Subcutaneous abdominal adipose tissue (tissue), 5 donors: ENCODE measurements around the gene TTC34.
A peak's percentile ranks its signal among the peaks of the same experiment; 100 is the strongest.
"Not testable (repeated sequence)": the region's sequence is repeated elsewhere in the genome, so short reads cannot be mapped to it uniquely, and the experiment has no call there.

Source experiments
- H3K27ac ChIP-seq: one replicate; pipeline ENCODE4 v1.7.0; 2013; ENCODE audit warnings: low read depth, mild to moderate bottlenecking, inconsistent platforms, low read length, moderate library complexity
- H3K27me3 ChIP-seq, 5 donors: one replicate each; pipeline ENCODE4 v1.7.0; 2013; ENCODE audit warnings: low read length in 5 of 5, inconsistent platforms in 1 of 5; ENCODE audit not compliant: control insufficient read depth in 5 of 5, insufficient read depth in 4 of 5
- H3K36me3 ChIP-seq, 5 donors: one replicate each; pipeline ENCODE4 v1.7.0; 2013; ENCODE audit warnings: low read length in 5 of 5; ENCODE audit not compliant: control insufficient read depth in 5 of 5, insufficient read depth in 5 of 5
- H3K4me1 ChIP-seq, 5 donors: one replicate each; pipeline ENCODE4 v1.7.0; 2013; ENCODE audit warnings: low read length in 5 of 5, mild to moderate bottlenecking in 3 of 5, moderate library complexity in 1 of 5; ENCODE audit not compliant: control insufficient read depth in 5 of 5, insufficient read depth in 5 of 5
- H3K4me3 ChIP-seq, 5 donors: one replicate each; pipeline ENCODE4 v1.7.0; 2013; ENCODE audit warnings: low read length in 5 of 5, low read depth in 1 of 5
- H3K9ac ChIP-seq, 5 donors: one replicate each; pipeline ENCODE4 v1.7.0; 2013; ENCODE audit warnings: low read length in 5 of 5, mild to moderate bottlenecking in 4 of 5, moderate library complexity in 3 of 5
- H3K9me3 ChIP-seq, 5 donors: one replicate each; pipeline ENCODE4 v1.7.0; 2013; ENCODE audit warnings: low read length in 5 of 5; ENCODE audit not compliant: control insufficient read depth in 5 of 5
- donor health status: healthy.
- donor health status: healthy.
- donor health status: healthy.
- donor health status: healthy.
- donor health status: healthy.

TTC34 gene

GRCh38 chr1:2652926-2653571 lies 148.4 kb downstream of the TTC34 start:
- H3K27me3 ChIP-seq = peaks cover 12 to 41% (median 37%) of the 10 kb centered on the region in 5 donors
- not testable (repeated sequence) for H3K9ac ChIP-seq, H3K36me3 ChIP-seq, H3K4me3 ChIP-seq, H3K27ac ChIP-seq, H3K4me1 ChIP-seq
- H3K9me3 ChIP-seq = peaks cover 4 to 37% (median 32%) of the 10 kb centered on the region in 5 donors

GRCh38 chr1:2652152-2652925 lies 149.2 kb downstream of the TTC34 start:
- H3K27me3 ChIP-seq = peaks cover 12 to 41% (median 37%) of the 10 kb centered on the region in 5 donors
- H3K27ac ChIP-seq, H3K9ac ChIP-seq, H3K4me3 ChIP-seq, H3K4me1 ChIP-seq, H3K36me3 ChIP-seq: not testable (repeated sequence)
- peaks cover 4 to 42% (median 36%) of the 10 kb centered on the region in 5 donors for H3K9me3 ChIP-seq

- Histone ChIP-seq H3K4me1 (no peaks in the 10 kb centered on the region), H3K9me3 (peaks cover 4 to 55% (median 42%) of the 10 kb centered on the region in 5 donors), H3K4me3 (no peak overlapping the region), H3K27me3 (peaks cover 12 to 39% (median 36%) of the 10 kb centered on the region in 5 donors), H3K9ac (no peak overlapping the region), H3K36me3 (no peaks in the 10 kb centered on the region), H3K27ac (no peak overlapping the region)
These were observed 150.4 kb downstream of the TTC34 start for GRCh38 chr1:2650967-2651645.

GRCh38 chr1:2646837-2647236 lies 154.7 kb downstream of the TTC34 start:
- Histone ChIP-seq H3K4me3 (no peak overlapping the region), H3K4me1 (peaks cover 0 to 19% (median 17%) of the 10 kb centered on the region in 5 donors), H3K27me3 (peaks cover 0 to 11% (median 7%) of the 10 kb centered on the region in 5 donors), H3K36me3 (no peaks in the 10 kb centered on the region), H3K9me3 (peaks cover 2 to 36% (median 30%) of the 10 kb centered on the region in 5 donors), H3K27ac (no peak overlapping the region), H3K9ac (no peak overlapping the region)

- no peaks in the 10 kb centered on the region for H3K36me3 ChIP-seq
- H3K27ac ChIP-seq = no peak overlapping the region
- H3K9ac ChIP-seq = no peak overlapping the region
- peaks cover 2 to 36% (median 30%) of the 10 kb centered on the region in 5 donors for H3K9me3 ChIP-seq
- H3K27me3 ChIP-seq = peaks cover 0 to 3% (median 0%) of the 10 kb centered on the region in 5 donors
- H3K4me3 ChIP-seq = no peak overlapping the region
- H3K4me1 ChIP-seq = peaks cover 0 to 26% (median 22%) of the 10 kb centered on the region in 5 donors
These were observed 155.7 kb downstream of the TTC34 start for GRCh38 chr1:2645776-2646175.

- no peaks in the 10 kb centered on the region for H3K36me3 ChIP-seq
- H3K27ac ChIP-seq = no peak overlapping the region
- H3K9ac ChIP-seq = no peak overlapping the region
- H3K27me3 ChIP-seq = no peaks in the 10 kb centered on the region
- H3K4me1 ChIP-seq = peaks cover 0 to 26% (median 22%) of the 10 kb centered on the region in 5 donors
- H3K4me3 ChIP-seq = no peak overlapping the region
- H3K9me3 ChIP-seq = peaks cover 2 to 36% (median 30%) of the 10 kb centered on the region in 5 donors
These were observed 156.3 kb downstream of the TTC34 start for GRCh38 chr1:2645143-2645542.

- Histone ChIP-seq H3K27ac (no peak overlapping the region), H3K27me3 (no peaks in the 10 kb centered on the region), H3K4me3 (no peak overlapping the region), H3K9me3 (peaks cover 2 to 36% (median 30%) of the 10 kb centered on the region in 5 donors), H3K9ac (no peak overlapping the region), H3K4me1 (peaks cover 0 to 26% (median 22%) of the 10 kb centered on the region in 5 donors), H3K36me3 (no peaks in the 10 kb centered on the region)
These were observed 156.8 kb downstream of the TTC34 start for GRCh38 chr1:2644591-2645101.

GRCh38 chr1:2644171-2644570 lies 157.3 kb downstream of the TTC34 start:
- Histone ChIP-seq H3K9me3 (peaks cover 2 to 36% (median 30%) of the 10 kb centered on the region in 5 donors), H3K36me3 (no peaks in the 10 kb centered on the region), H3K27ac (no peak overlapping the region), H3K9ac (no peak overlapping the region), H3K4me3 (no peak overlapping the region), H3K4me1 (peaks cover 0 to 26% (median 22%) of the 10 kb centered on the region in 5 donors), H3K27me3 (peaks cover 0 to 4% (median 0%) of the 10 kb centered on the region in 5 donors)

- peaks cover 0 to 26% (median 22%) of the 10 kb centered on the region in 5 donors for H3K4me1 ChIP-seq
- H3K9ac ChIP-seq = peak overlapping the region in 2 of 5 donors; percentile 90 to 96
- H3K27me3 ChIP-seq = peaks cover 0 to 4% (median 0%) of the 10 kb centered on the region in 5 donors
- H3K4me3 ChIP-seq = peak overlapping the region in 4 of 5 donors; percentile 69 to 90 (median 86)
- no peaks in the 10 kb centered on the region for H3K36me3 ChIP-seq
- H3K27ac ChIP-seq = no peak overlapping the region
- H3K9me3 ChIP-seq = peaks cover 2 to 29% (median 24%) of the 10 kb centered on the region in 5 donors
These were observed 157.9 kb downstream of the TTC34 start for GRCh38 chr1:2643414-2644077.
